Retinal pigment epithelial cell (primary cell): ENCODE data around the gene GCK.

Experiments
- DNase-seq: peaks from one replicate; pipeline ENCODE4 v3.0.0-alpha.2; 2010; ENCODE audit warnings: low read depth
- H3K4me3 ChIP-seq: 2 replicates; pipeline ENCODE4 v1.5.1; 2011; ENCODE audit warnings: mild to moderate bottlenecking, low read length, control low read depth, moderate library complexity
- TF ChIP-seq, protein P1 (sequence below): conservative IDR thresholded peaks from 2 replicates; pipeline ENCODE4 v1.5.1; 2011; ENCODE audit warnings: low read depth, low read length, control low read depth, inconsistent platforms

The GCK gene

DNA sequence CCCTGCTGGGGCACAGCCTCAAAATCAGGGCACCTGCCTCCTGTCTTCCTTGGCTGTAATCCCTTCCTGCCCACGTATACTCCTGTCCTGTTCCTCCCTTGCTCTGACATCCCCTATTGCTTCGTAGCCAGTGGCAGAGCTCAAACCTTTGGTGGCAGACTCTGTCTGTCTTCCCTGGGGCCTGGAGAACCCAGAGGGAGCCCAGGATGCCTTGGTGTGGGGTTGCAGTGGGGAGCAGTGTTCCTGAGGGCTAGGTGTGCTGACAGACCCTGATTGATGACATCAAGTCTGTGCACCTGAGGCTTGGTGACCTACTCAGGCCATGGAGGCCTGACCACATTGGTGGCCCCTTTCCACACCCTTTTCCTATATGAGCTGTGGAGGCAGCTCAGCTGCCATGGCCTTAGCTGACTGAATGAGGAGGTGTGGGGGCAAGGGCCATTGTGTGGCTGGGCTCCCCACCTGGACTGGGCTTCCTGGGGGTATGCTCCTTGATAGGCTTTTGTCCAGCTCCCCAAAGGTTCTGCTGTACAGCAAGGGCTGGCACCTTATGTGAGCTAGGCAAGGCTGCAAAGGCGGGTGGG lies 5.4 kb upstream of the GCK start:
- no peak overlapping the region for H3K4me3 ChIP-seq
- TF ChIP-seq, protein P1, sequence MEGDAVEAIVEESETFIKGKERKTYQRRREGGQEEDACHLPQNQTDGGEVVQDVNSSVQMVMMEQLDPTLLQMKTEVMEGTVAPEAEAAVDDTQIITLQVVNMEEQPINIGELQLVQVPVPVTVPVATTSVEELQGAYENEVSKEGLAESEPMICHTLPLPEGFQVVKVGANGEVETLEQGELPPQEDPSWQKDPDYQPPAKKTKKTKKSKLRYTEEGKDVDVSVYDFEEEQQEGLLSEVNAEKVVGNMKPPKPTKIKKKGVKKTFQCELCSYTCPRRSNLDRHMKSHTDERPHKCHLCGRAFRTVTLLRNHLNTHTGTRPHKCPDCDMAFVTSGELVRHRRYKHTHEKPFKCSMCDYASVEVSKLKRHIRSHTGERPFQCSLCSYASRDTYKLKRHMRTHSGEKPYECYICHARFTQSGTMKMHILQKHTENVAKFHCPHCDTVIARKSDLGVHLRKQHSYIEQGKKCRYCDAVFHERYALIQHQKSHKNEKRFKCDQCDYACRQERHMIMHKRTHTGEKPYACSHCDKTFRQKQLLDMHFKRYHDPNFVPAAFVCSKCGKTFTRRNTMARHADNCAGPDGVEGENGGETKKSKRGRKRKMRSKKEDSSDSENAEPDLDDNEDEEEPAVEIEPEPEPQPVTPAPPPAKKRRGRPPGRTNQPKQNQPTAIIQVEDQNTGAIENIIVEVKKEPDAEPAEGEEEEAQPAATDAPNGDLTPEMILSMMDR, result no peak
- DNase-seq, result no peak

- DNase-seq, result no peak
- TF ChIP-seq, protein P1, result no peak
- H3K4me3 ChIP-seq, result no peak overlapping the region
Observed at GRCh38 chr7:44194069-44194468, 4.8 kb upstream of the GCK start.

DNA sequence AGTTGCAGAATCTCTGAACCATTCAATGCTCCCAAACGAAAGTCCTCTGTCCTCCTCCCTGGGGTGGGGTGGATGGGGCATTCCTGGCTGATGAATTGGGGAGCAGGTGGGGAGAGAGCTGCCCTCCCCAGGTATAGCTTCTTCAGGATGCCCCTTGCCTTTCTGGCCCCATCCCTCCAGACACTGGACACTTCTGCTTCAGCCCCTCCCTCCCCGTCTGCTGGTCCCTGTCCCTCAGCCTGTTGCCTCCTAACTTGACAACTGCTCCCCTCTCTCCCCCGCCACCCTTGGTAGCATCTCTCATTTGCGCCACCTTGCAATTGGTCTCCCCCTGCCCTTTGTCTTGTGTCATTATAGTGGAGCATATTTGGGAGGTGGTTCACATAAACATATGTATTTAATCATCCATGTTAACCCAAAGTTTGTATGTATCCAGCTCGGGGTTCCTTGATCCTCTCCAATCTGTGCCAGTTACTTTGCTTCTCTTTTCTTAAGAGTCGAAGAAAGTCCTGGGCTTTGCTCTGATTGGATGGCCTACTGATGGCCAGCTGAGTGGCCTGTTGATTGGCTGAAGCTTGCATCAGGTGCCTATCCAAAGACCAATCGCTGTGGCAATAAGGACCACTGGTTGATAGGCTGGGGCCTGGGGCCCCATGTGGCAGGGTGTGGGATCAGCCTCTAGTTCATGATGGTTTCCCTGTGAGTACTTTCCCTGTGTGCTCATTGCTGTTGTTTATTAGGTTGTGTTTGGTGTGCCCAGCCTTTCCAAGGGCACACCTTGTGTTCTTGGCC lies 4.0 kb upstream of the GCK start:
- TF ChIP-seq, protein P1, result no peak
- DNase-seq, result no peak
- no peak overlapping the region for H3K4me3 ChIP-seq

DNA sequence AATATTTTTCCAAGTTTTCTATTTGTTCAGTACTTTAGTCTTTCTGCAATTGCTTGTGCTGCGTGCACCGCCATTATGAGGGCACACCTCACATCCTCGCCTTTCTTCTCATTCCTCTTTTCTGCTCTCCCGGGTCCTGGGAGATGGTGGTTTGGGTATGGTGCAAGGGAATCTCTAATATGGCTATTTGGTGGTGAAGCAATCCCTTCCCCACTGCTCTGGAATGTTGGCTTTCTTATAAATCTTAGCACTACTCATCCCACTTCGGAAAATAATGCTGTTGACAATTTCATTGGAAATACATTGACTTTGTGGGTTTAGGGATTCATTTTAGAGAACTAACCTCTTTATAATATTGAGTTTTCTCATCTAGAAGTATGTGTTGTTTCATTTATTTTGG lies 1.9 kb upstream of the GCK start:
- TF ChIP-seq, protein P1, result no peak
- no peak for DNase-seq
- H3K4me3 ChIP-seq, result no peak overlapping the region

- no peak for DNase-seq
- H3K4me3 ChIP-seq, result no peak overlapping the region
- TF ChIP-seq, protein P1, result no peak
Observed at GRCh38 chr7:44189993-44190872, 994 bp upstream of the GCK start.

- DNase-seq, result no peak
- no peak overlapping the region for H3K4me3 ChIP-seq
- TF ChIP-seq, protein P1, result no peak
Observed at GRCh38 chr7:44188480-44189225, 586 bp downstream of the GCK start.
